Activated CD8-positive, alpha-beta memory T cell treated with anti-CD3 and anti-CD28 coated beads, Interleukin-2, amount 50 U/mL, for 4 hours (primary cell): ENCODE results near the gene PLEKHA4.
"Not testable (repeated sequence)": the region's sequence is repeated elsewhere in the genome, so short reads cannot be mapped to it uniquely, and the experiment has no call there.

Experiments
- DNase-seq: peaks from one replicate; pipeline ENCODE4 v3.0.0-alpha.2; 2020

PLEKHA4 gene

GRCh38 chr19:48795685-48796070 lies 72.7 kb downstream of the PLEKHA4 start:
- no peak for DNase-seq

DNA sequence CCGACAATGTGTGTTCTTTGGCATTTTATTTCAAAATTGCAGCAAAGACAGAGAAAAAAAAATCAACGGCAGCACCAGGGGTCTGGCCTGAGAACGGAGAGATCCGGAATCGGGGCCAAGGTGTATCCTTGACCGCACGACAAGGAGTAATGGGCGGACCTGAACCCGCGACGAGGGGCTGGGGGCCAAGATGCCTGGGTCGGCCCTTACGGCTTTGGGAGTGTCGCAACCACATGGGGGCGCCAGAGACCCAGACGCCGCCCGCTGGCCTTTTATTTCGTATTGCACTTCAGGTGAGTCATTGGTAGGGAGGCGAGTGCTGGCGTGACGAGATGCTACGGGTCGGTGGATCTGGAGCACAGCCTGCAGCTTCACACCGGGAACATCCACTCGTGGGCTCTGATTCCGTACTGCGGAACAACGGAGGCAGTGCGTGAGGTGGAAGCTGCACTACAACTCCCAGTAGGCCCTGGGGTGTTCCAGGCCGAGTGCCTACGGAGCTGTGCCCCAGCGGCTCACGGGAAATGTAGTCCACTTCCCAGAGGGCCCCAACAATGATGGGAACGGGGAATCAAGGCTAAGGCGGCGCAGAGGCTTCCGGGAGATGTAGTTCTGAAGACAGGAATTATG lies 73.2 kb downstream of the PLEKHA4 start:
- peak; percentile 85 for DNase-seq

DNA sequence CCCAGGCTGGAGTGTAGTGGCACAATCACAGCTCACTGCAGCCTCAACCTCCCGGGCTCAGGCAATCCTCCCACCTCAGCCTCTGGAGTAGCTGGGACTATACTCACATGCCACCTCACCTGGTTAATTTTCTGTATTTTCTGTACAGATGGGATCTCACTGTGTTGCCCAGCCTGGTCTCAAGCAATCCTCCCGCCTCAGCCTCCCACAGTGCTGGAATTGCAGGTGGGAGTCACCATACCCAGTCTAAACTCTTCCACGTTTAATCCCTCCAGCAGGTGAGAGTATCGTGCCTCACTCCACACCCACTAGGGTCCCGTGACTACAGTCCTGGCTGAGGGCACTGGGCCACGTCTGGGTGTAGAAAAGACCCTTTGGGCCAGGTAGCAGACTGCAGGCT lies 74.1 kb downstream of the PLEKHA4 start:
- no peak for DNase-seq

DNA sequence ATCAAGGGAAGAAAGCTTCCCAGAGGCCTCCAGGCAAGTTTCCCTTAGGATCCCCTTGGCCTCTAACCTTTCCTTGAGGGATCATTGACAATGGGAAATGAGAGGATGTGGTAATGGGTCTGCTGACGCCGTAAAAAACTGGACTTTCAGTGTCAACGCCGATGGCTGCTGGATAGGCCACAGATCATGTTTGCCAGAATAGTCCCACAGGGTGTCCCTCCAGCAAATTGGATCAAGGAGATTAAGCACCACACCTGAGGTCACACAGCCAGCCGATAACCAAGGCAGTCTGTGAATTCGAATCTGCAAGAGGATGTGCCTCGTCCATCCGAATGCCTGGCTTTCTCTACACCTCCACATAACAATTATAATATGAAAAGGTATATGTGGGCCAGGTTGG lies 75.1 kb downstream of the PLEKHA4 start:
- no peak for DNase-seq

GRCh38 chr19:48787331-48787730 lies 81.1 kb downstream of the PLEKHA4 start:
- DNase-seq = not testable (repeated sequence)
